Kidney epithelial cell (primary cell): ENCODE measurements around the gene TBC1D2B. TPM values are rescaled to one million over a fixed set of nuclear protein-coding genes. Genes with fewer than 3 reads are reported as not detected.

ENCODE experiments used
- DNase-seq: peaks from one replicate; pipeline ENCODE4 v3.0.0-alpha.2; 2010; ENCODE audit warnings: low read depth
- H3K27me3 ChIP-seq: 2 replicates; pipeline ENCODE4 v1.6.0; 2011; ENCODE audit warnings: low read length; ENCODE audit not compliant: control insufficient read depth, insufficient read depth
- H3K36me3 ChIP-seq: 2 replicates; pipeline ENCODE4 v1.5.1; 2011; ENCODE audit warnings: low read length; ENCODE audit not compliant: control insufficient read depth, insufficient read depth
- H3K4me3 ChIP-seq: 2 replicates; pipeline ENCODE4 v1.5.1; 2011; ENCODE audit warnings: low read depth, mild to moderate bottlenecking, control low read depth, low read length
- CTCF ChIP-seq: IDR thresholded peaks from 2 replicates; pipeline ENCODE4 v1.5.1; 2011; ENCODE audit warnings: mild to moderate bottlenecking, moderate library complexity, low read length, control low read depth, inconsistent platforms; ENCODE audit not compliant: insufficient read depth, poor library complexity, severe bottlenecking
- total RNA-seq: library from RNA; depleted of rRNA; stranded (reverse); fragments of >200 nt; gene quantifications from 2 replicates; pipeline ENCODE4 v1.2.3, GENCODE V29; 2015

TBC1D2B gene
- total RNA-seq, 1 donor from 2014 or later, result 29.0 TPM

DNA sequence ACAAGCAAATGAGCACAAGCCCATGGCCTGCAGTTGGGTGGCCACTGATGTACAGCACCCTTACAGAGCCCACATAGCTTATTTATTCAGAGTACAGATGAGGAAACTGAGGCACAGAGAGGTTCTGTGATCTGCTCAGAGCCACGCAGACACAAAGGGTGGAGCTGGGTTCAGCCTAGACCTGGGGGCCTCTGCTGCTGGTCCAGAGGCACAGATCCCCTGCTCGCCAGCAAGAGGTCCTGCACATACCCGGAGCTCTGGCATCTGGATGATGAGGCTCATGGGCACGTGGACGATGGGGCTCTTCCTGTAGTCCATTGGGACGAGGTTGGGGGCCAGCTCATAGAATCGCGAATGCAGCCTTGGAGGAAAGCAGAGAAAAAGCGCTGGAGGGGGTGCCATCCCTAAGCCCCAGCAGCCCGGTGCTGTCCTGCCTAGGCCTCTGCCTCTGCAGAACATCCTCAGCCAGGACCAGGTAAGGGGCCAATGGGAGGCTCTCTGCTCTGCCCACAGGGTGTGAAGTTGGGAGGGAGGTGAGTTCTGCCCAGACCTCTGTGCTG is 33.5 kb upstream of the TBC1D2B start:
- DNase-seq, result no peak
- TF ChIP-seq CTCF, result no peak
- Histone ChIP-seq H3K4me3 (no peak overlapping the region), H3K36me3 (no peaks in the 10 kb centered on the region), H3K27me3 (no peaks in the 10 kb centered on the region)

GRCh38 chr15:78110096-78110495 is 32.6 kb upstream of the TBC1D2B start:
- DNase-seq, result no peak
- TF ChIP-seq CTCF, result no peak
- H3K27me3 ChIP-seq, result no peaks in the 10 kb centered on the region
- no peak overlapping the region for H3K4me3 ChIP-seq
- H3K36me3 ChIP-seq, result no peaks in the 10 kb centered on the region

GRCh38 chr15:78109156-78109555 is 31.6 kb upstream of the TBC1D2B start:
- Histone ChIP-seq H3K36me3 (no peaks in the 10 kb centered on the region), H3K4me3 (no peak overlapping the region), H3K27me3 (no peaks in the 10 kb centered on the region)
- no peak for TF ChIP-seq CTCF
- DNase-seq, result no peak

DNA sequence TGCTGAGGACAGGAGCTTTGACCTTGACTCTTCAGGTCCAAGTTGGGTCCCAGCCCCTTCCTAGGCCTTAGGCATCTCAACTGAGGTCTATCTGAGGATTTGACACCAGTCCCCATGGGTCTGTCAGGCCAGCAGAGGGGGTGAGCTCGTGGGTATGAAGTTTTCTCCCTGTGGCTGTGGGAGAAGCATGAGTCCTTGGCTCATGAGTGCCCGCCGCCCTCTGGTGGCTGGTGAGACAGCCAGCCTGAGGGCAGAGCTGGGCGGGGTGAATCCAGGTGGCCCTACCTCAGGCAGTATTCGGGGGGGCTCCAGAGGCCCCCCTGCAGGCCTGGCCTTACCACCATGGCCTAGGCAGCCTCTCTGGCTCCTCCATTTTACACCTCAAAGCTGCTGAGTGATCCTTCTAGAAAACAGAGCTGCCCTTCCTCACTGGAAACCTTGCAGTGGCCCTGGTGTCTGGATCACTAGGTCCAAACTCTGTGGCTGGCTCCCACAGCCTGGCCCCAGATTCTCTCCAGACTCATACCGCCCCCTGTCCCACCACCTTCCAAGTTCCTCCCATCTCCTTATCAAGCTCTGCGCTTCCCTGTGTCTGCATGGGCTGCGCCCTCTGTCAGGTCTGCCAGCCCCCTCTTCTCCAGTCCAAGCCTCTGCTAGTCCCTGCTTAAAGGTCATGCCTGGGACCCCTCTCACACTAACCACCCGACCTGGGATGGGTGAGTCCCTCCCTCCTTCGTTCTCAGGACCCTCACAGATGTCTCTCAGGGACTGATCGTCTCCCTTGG is 31.0 kb upstream of the TBC1D2B start:
- no peak overlapping the region for H3K4me3 ChIP-seq
- DNase-seq, result peak; percentile 47
- no peaks in the 10 kb centered on the region for H3K27me3 ChIP-seq
- TF ChIP-seq CTCF, result peak; percentile 95
- H3K36me3 ChIP-seq, result no peaks in the 10 kb centered on the region

- no peak for TF ChIP-seq CTCF
- DNase-seq, result no peak
- Histone ChIP-seq H3K36me3 (no peaks in the 10 kb centered on the region), H3K4me3 (no peak overlapping the region), H3K27me3 (no peaks in the 10 kb centered on the region)
These were observed 30.0 kb upstream of the TBC1D2B start for GRCh38 chr15:78107471-78107870.
